Type B pancreatic cell (in vitro differentiated cells): Measurements from ENCODE around the gene PARD6G. TPM values are rescaled to one million over a fixed set of nuclear protein-coding genes. Genes with fewer than 3 reads are reported as not detected.

ENCODE experiments used
- DNase-seq: peaks from one replicate; pipeline ENCODE4 v3.0.0; 2021; ENCODE audit warnings: mixed read lengths; ENCODE audit not compliant: unreplicated experiment; ENCODE audit errors: extremely low spot score
- H3K27ac Mint-ChIP-seq: 2 replicates; pipeline ENCODE4 v1.8.0; 2021; ENCODE audit warnings: mild to moderate bottlenecking, mixed read lengths
- H3K27me3 Mint-ChIP-seq: 2 replicates; pipeline ENCODE4 v1.8.0; 2021; ENCODE audit warnings: mixed read lengths
- H3K36me3 Mint-ChIP-seq: 2 replicates; pipeline ENCODE4 v1.8.0; 2021; ENCODE audit warnings: mixed read lengths
- H3K4me1 Mint-ChIP-seq: one replicate; pipeline ENCODE4 v1.8.0; 2021; ENCODE audit warnings: mixed read lengths; ENCODE audit not compliant: unreplicated experiment
- H3K4me3 Mint-ChIP-seq: 2 replicates; pipeline ENCODE4 v1.8.0; 2021; ENCODE audit warnings: mild to moderate bottlenecking, mixed read lengths
- H3K9me3 Mint-ChIP-seq: 2 replicates; pipeline ENCODE4 v1.8.0; 2021; ENCODE audit warnings: mixed read lengths
- CTCF ChIP-seq: fragments of 200-600 bp; sonication (generic); conservative IDR thresholded peaks from 2 replicates; pipeline ENCODE4 v1.5.0; 2021; ENCODE audit warnings: antibody characterized with exemption, mild to moderate bottlenecking
- total RNA-seq: library from RNA; stranded (reverse); gene quantifications from 2 replicates; pipeline ENCODE4 v1.2.1, GENCODE V29; 2021; ENCODE audit warnings: low replicate concordance

PARD6G gene
- total RNA-seq, 1 donor from 2014 or later, result 21.8 TPM

GRCh38 chr18:80200171-80200931, 47.0 kb downstream of the PARD6G start:
- Mint-ChIP-seq H3K27me3 (no peaks in the 10 kb centered on the region), H3K27ac (peak overlapping the region; percentile 22), H3K36me3 (peaks cover 7% of the 10 kb centered on the region), H3K4me1 (peaks cover 27% of the 10 kb centered on the region), H3K4me3 (peak overlapping the region; percentile 36), H3K9me3 (no peaks in the 10 kb centered on the region)
- no peak for DNase-seq
- no peak for TF ChIP-seq CTCF

- TF ChIP-seq CTCF, result no peak
- no peaks in the 10 kb centered on the region for H3K27me3 Mint-ChIP-seq
- peaks cover 27% of the 10 kb centered on the region for H3K4me1 Mint-ChIP-seq
- DNase-seq, result no peak
- peaks cover 7% of the 10 kb centered on the region for H3K36me3 Mint-ChIP-seq
- peak overlapping the region; percentile 3 for H3K4me3 Mint-ChIP-seq
- no peaks in the 10 kb centered on the region for H3K9me3 Mint-ChIP-seq
- peak overlapping the region; percentile 66 for H3K27ac Mint-ChIP-seq
Observed at GRCh38 chr18:80198994-80199748, 48.1 kb downstream of the PARD6G start.

GRCh38 chr18:80198391-80198790, 48.9 kb downstream of the PARD6G start:
- Mint-ChIP-seq H3K4me1 (peaks cover 27% of the 10 kb centered on the region), H3K27me3 (no peaks in the 10 kb centered on the region), H3K4me3 (no peak overlapping the region), H3K9me3 (no peaks in the 10 kb centered on the region), H3K36me3 (peaks cover 7% of the 10 kb centered on the region), H3K27ac (no peak overlapping the region)
- TF ChIP-seq CTCF, result no peak
- no peak for DNase-seq

GRCh38 chr18:80197528-80197927, 49.8 kb downstream of the PARD6G start:
- Mint-ChIP-seq H3K27ac (no peak overlapping the region), H3K4me1 (peaks cover 27% of the 10 kb centered on the region), H3K27me3 (no peaks in the 10 kb centered on the region), H3K36me3 (peaks cover 7% of the 10 kb centered on the region), H3K4me3 (peak overlapping the region; percentile 18), H3K9me3 (no peaks in the 10 kb centered on the region)
- no peak for DNase-seq
- peak; percentile 28 for TF ChIP-seq CTCF

- H3K36me3 Mint-ChIP-seq, result peaks cover 7% of the 10 kb centered on the region
- DNase-seq, result peak; percentile 63
- no peak for TF ChIP-seq CTCF
- peaks cover 27% of the 10 kb centered on the region for H3K4me1 Mint-ChIP-seq
- H3K4me3 Mint-ChIP-seq, result peak overlapping the region; percentile 18
- no peak overlapping the region for H3K27ac Mint-ChIP-seq
- H3K9me3 Mint-ChIP-seq, result no peaks in the 10 kb centered on the region
- no peaks in the 10 kb centered on the region for H3K27me3 Mint-ChIP-seq
Observed at GRCh38 chr18:80196528-80197320, 50.6 kb downstream of the PARD6G start.
